Activated gamma-delta T cell treated with anti-CD3 and anti-CD28 coated beads, Interleukin-2, amount 50 U/mL, for 16 hours (primary cell): ENCODE data around the gene LHFPL3.
A peak's percentile ranks its signal among the peaks of the same experiment; 100 is the strongest.

Experiments
- DNase-seq: peaks from one replicate; pipeline ENCODE4 v3.0.0-alpha.2; 2020; ENCODE audit warnings: low read depth

Gene LHFPL3

DNA sequence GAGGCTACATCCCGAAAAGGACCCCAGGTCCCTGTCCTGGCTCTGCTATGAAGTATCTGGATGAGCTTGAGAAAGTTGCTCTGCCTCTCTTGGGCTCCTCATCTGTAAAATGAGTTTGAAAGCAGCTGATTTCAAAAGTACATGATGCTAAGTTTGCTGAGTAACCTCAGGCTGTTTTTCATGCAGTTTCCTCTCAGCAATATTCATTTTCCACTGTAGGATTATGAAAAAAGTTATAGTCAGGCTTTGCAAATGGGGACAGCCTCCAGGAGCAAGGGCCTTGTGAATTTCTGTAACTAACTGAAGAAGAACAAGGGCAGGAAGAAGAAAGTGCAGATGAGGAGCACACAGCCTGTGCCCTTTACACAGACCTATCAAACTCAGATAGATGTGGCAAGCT, 518.3 kb downstream of the LHFPL3 start:
- DNase-seq = no peak

DNA sequence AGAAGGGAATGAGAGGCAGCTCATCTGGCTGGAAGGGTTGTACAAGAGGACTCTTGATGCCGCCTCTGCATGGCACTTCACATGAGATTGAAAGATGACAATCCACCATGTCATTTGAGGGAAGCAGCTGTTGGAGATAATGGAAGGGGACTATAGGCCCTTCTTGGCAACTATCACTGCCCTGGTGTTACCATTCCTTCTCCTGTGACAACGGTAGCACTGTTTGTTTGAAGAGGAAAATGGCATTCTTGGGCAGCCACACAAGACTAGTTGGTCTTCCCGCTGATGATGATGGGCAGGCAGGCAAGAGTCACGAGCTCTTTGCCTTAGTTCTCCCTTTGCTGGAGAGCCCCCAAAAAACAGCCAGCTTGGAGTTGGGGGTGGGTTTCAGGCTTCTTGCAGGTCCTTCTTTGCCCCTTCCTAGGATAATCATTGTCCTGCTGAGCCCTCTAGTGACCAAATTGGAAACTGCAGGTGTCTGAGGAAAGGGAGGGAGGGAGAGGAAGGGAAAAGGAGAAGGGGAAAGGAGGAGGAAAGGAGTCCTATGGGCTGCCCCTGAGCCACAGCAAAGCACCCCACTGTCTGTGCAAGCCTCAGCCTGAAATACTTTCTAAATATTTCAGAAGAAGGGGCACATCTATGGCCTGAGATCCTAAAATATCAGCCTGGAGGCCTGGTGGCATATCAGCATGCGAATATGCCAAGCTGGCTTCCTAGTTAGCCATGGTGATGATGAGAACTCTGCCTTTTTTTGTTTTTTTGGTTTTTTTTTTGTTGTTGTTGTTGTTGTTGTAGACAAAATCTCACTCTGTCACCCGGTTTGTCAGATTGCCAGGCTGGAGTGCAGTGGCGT, 520.0 kb downstream of the LHFPL3 start:
- peak; percentile 16 for DNase-seq

DNA sequence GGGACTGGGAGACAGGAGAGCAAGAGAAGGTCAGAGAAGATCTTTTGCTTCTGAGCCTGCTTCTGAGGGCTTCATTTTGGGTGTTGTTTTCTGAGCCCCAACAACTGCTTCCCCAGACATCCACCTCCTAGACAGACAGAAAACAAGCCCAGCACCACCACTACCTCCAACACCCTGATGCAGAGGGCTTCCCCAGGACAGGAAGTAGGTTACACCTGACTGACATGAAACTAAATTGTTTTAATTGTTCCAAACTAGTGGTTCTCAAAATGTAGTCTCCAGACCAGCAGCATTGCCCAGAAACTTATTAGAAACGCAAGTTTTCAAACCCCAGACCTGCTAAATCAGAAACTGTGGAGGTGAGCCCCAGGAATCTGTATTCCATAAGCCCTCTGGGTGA, 522.0 kb downstream of the LHFPL3 start:
- no peak for DNase-seq

DNA sequence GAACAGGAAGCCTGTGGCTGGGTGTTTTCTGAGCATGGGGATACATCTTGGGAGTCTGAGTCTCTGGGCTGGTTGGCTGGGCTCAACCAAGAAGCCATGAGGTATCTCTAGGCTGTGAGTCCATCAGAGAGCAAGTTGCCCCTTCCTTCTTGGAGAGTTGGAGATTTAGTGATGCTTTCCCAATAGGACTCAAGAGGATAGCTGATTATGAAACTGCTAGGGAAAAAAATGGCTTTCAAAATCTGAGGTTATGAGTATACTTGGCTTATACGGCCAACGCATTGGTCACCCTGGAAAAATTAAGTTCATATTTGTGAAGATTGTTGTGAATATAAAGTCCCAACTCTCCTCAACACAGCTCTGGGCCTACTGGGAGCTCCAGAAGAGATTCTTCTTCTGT, 522.9 kb downstream of the LHFPL3 start:
- DNase-seq = no peak

DNA sequence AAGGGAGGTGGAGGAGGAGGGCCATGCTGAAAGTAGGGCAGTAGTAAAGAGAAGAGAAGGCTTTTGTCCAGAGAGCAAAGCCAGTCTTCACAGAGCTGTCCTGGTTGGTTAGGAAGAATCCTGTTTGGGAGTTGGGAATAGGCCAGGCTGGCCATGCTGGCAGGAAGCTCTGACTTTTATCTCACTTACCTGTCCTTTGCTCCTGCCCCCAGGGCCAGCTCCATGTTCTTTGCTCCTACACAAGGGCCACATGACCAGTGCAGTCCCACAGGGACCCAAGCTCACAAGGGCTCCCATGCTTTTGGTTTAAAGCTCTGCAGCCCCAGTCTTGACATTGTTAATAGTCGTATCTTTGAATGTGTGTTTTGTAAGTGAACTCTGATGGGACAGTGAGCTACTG, 524.0 kb downstream of the LHFPL3 start:
- no peak for DNase-seq

DNA sequence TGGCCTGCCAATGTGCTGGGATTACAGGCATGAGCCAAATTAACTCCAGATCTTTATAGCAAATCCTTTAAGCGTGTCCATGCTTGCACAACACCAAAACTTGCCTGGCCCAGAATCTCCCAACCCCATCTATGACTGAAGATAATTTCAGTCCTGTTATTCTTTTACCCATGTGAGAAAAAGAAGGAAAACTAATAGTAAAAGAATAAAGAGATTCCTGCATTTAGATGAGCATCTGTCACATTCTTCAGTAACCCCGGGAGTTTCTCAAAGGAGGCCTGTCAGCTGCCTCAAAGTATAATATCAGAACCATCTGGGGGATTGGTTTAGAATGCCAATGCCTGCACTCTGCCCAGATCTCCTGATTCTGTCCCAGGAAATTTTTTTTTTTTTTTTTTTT, 527.5 kb downstream of the LHFPL3 start:
- DNase-seq = no peak

DNA sequence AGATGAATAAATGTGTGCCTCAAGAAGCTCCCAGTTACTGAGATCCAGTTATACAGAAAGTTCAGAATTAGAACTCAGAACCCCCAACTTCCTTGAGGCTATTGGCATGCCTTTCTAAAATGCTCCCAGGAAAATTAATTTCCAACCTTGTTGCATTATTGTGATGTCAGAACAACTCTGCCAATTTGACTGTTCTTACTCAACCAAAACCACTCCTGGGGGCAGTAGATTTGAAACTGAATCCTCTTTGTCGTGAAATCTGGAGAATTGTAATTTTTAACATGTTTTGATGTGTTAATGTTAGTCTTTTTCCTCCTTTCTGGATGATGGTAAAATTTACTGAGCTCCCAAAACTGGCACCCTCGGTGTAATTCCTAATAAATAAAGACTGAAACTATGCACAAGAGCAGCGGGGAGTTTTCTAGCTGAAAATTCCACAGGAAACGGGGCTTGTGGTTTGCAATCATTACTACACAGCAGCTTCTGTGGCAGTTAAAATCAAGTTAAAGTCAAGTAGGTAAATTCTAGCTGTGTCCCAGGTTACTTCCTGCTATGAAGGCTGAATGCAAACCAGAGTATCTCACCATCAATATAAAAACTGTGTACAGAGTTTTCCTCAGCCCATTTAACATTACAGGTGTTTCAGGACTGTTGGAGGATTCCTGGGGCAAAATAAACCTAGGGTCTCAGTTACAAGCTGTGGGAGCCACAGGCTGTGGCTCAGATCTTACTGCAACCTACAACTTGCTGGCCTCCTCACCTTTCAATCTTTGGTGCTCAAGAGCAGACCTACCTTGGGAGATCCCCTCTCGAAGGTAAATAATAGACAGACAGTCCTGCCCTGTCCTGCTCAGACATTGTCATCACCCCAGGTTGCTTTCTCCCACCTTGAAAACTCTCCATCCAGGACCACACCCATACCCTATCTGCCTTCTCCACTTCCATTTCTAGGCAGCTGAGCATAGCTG, 529.3 kb downstream of the LHFPL3 start:
- no peak for DNase-seq

DNA sequence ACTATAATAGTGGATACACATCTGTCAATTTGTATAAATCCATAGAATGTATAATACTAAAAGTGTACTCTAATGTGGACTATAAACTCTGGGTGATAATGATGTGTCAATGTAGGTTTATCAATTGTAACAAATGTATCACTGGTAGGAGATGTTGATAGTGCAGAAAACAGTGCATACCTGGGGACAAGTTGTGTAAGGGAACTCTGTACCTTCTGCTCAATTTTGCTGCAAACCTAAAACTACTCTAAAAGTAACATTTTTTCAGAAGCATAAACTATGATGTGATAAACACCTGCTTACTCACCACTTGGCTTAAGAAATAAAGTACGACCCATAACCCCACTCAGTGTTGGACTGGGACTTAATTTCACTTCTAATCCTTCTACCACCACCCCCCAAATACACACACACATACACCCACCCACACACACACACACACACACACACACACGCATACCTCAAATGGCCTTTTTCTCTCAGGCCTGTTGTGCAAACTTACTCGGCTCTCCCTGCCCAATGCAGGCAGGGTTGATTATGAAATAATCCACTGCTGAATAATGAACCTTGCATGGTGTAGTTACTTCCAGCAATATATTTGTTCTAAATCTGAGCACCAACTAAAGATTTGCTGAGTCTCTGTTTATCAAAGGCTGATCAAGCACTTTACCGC, 531.5 kb downstream of the LHFPL3 start:
- no peak for DNase-seq

DNA sequence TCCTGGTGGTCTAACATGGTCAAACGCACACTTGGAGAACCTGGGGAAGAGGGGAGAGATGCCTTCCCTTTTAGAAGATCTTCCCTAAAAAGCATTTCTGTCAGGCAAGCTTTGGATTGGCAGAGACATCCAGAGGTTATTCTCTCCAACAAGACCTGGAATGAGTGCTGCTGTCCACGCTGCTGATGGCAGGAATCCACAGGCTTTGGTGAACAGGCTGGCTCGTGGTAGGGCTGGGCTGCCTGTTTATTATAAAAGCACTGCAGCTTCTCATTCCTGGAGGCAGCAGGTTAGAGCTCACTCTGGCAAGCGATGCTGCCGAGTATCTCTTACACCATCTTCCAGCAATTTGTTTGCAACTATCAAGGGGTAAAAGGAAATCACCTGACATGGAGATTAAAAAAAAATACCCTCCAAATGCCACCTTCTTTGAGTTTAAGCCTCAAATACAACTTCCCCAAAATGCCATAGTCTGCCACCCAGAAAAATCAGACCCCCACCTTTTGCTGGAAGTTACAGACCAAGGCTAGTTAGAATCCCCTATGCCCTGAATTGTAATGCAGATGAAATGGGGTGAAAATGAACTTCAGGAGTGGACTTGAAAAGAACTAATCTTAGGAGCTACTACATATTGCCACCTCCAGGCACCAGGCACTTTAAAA, 533.5 kb downstream of the LHFPL3 start:
- DNase-seq = no peak

DNA sequence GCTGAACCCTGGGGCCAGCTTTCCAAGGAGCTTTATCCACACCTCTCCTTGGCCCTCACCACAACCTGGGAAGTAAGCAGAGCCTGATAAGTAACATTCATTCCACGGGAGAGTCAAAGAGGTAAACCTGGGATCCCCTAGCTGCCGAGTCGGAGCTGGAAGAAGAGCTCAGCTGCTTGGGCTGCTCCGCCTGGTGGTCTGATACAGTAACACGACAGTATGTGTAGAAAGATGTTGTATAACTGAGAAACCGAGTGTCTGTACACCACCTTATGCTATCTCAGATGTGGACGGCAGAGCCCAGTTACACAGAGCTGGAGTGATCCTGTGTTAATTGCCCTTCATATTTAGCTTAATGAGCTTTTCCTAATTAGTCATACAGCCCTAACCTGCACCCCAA, 534.3 kb downstream of the LHFPL3 start:
- DNase-seq = no peak

DNA sequence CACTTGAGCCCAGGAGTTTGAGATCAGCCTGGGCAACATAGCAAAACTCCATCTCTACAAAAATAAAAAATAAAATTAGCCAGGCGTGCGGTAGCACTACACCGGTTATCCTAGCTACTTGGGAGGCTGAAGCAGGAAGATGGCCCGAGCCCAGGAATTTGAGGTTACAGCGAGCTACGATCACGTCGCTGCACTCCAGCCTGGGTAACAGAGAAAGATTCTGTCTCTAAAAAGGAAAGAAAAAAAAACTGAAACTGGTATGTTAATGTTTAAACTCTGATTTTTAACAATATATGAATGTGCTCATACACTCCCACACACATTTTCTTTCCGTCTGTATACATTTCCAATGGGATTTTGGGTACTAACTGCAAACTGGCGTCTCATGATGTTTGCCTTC, 545.0 kb downstream of the LHFPL3 start:
- no peak for DNase-seq

DNA sequence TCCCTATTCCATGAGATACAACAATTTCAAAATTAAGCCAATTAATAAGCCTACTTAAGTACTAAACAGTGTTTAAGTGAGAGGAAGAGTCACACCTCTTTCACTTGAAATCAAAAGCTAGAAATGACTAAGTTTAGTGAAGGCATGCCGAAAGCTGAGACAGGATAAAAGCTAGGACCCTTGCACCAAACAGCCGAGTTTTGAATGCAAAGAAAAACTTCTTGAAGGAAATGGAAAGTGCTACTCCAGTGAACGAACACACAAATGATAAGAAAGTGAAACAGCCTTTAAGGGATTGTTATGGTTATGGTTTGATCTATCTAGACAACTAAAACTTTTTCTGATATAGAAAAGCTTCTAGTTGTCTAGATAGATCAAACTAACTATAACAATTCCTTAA, 550.2 kb downstream of the LHFPL3 start:
- DNase-seq = no peak

DNA sequence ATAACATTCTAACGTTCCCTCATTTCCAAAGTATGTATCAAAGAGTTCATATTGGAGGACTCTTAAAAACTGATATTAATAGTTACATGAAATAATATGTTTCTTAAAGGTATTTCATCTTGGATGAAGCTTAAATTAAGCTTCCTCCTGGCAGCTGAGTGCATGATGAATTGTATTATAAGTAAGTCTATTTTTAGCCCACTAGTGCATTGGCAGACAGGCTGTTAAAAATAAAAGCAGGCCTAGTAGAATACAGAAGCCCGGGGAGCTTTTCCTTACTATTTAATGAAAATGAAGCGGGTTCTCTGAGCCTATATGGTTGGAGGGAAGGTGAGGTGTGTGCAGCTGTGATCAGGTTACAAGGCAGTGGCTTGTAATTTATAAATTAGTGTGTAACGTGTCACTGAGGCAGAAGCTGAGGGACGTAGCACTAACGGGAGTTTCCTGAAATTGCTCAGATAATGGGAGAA, 554.9 kb downstream of the LHFPL3 start:
- no peak for DNase-seq

DNA sequence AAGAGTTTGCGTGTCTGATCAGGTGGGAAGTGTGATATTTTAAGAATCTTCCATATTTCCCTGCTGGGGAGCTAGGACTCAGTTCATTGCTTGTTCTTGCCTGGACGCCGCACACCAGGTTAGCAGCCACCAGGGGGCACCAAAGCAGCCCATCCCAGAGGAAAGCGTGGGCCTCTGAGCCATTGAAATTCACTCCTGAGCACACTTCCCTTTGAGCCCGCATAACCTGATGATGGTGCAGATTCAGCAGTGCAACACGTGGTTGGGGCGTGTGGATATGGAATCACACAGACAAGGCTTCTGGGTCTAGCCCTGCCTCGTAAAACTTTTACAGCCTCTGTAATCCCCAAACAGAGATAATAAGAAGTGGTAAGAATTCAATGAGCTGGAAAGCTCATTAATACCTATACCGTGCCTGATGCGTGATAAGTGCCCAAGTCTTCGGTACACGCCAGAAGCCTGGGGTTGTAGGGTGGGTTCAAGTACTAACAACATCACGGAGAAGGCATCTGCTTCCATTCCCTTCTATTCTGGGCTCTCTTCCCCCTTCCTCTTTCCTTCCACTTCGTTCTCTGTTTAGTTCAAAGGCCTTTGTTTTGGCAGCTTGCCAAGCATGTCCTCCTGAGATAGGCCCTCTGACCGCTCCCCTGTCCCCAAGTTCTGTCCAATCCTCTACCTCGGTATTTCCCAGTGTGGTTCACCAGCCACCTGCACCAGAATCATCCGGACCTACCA, 555.5 kb downstream of the LHFPL3 start:
- DNase-seq = peak; percentile 58

DNA sequence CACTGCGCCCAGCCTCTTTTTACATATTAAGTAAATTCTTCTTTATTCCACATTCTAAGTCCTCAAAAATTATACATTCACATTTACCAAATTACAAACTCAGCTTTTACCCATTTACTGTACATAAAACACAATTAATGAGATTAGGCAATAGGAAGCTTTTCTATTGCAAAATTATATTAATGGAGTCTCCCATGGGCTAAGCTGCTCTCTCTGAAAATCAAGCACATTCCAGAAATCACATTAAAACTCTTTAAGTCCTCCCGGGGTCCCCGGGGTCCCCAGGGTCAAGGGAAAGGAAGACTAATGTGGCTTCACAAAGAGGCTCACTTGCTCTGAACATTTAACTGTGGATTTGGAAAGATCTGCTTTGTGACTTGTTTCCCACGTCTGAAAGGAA, 558.2 kb downstream of the LHFPL3 start:
- DNase-seq = no peak

DNA sequence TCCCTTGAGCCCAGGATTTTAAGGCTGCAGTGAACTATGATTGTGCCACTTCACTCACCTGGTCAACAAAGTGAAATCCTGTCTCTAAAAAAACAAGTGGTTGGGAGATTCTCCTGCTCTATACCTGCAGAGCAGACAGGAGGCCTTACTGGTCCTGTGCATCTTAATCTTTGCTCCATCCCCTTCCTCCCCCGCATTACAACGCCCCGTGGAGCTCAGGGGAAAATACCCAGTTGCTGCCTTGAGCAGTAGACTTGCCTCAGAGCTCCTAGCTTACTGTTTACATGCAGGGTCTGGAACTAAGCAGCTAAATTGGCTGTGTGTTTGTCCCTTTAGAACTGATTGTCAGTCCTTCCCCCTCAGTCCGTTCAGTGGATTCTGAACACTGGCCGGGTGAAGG, 561.8 kb downstream of the LHFPL3 start:
- no peak for DNase-seq

DNA sequence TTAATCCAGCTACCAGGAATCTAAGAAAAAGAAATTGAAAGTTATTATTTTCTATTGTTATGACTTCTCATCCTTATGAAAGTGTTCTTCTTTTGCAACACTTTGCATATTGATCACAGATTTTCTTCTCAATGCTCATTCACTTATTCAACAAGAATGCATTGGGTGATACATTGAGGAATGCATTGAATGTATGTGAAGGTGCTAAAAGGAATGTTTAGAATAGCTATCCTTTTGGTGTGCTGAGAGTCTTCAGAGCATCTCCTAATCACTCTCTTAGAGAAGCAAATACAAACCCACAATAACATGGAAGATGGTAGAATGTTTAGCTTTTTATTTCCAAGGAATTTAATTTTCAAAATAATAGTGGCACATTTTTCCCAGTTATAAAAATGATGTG, 563.5 kb downstream of the LHFPL3 start:
- DNase-seq = no peak

DNA sequence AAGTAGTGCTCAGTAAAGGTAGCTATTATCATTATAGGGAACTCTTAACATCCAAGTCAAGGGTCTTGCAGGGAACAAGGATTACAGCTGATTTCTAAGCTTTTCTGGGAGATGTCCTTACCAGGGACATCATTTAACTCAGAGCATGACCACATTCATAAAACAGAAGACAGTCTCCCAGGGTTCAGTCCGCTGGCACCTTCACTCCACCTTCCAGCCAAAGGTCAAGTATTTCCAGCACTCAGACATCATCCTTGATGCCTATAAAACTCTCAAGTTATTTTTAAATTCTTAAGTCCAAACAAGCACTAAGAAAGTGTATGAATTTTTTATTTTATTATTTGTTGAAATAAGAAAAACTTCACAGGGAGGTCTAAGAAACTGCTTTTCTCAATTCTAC, 565.9 kb downstream of the LHFPL3 start:
- no peak for DNase-seq

DNA sequence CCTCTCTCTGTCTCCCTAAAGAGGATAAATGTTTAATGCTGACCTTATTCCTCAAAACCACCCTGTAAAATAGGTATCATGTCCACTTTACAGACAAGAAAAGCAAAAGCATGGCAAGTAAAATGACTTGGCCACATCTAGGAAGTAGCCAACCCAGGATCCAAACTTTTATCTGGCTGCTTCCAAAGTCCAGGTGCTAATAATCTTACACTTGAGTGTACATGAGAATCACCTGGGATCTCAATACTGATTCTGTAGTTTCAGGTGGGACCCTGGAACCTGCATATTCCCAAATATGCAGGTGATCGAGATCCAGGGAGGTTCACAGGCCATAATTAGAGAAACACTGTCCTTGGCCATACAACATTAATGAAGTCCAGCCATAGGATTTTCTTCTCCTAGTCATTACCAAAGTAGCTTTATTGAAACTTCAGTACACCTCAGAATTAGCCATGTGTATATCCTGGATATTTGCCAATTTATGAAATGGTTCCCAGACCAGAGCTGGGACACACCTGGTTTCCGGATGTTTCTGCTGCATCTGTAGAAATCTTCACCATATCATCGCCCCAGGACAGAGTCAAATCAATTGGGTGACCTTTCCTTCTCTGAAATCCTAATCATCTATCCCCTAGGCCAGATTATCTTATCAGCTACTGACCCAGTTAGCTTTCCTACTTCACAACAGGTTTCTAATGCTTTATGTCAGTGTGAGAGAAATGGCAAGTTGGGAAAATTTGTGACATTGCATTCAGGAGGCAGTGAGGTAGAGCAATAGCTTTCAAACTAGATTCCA, 566.5 kb downstream of the LHFPL3 start:
- DNase-seq = no peak

DNA sequence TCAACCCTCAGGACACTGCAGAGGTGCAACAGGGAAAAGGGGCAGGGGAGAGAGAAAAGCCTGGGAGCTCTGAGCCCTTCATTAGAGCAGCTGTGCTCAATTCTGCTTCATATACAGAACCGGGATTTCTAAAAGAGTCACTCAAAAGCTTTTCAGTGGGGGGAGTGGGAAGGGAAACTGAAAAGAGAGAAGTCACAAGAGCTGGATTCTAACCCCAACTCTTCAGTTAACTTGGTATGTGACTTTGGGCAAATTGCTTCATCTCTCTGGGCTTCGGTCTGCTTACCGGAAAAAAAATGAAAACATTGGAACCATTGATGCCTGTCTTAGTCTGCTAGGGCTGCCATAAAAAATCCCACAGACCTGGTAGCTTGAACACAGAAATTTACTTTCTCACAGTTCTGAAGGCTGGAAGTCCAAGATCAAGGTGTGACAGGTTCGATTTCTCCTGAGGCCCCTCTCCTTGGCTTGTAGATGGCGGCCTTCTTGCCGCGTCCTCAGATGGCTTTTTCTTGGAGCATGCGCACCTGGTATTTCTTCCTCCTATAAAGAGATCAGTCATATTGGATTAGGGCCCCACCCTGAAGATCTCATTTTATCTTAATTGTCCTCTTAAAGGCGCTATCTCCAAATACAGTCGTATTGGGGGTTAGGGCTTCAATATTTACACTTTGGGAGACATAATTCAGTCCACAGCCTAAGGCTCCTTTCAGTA, 567.3 kb downstream of the LHFPL3 start:
- DNase-seq = no peak
